WTC11 (cell line): ENCODE data around the gene VDR.

ENCODE experiments used
- CTCF ChIP-seq: fragments of 200-600 bp; IDR thresholded peaks from 2 replicates; pipeline ENCODE4 v1.8.0; 2022; ENCODE audit warnings: antibody characterized with exemption
- ETV6 ChIP-seq: sonication (generic); formaldehyde crosslinking; IDR thresholded peaks from 2 replicates; pipeline ENCODE4 v1.8.1; 2022; ENCODE audit warnings: mild to moderate bottlenecking, missing genetic modification reagents
- NR3C1 ChIP-seq: sonication (generic); formaldehyde crosslinking; conservative IDR thresholded peaks from 2 replicates; pipeline ENCODE4 v1.8.1; 2023; ENCODE audit warnings: low read depth, mild to moderate bottlenecking, missing genetic modification reagents

- no peak for TF ChIP-seq CTCF
- no peak for TF ChIP-seq NR3C1 (CRISPR knock-in tag)
- no peak for TF ChIP-seq ETV6 (CRISPR knock-in tag)
These were observed 12.0 kb downstream of the VDR start for GRCh38 chr12:47892819-47893218.
